ENCODE data around the gene TMEM114.
A peak's percentile ranks its signal among the peaks of the same experiment; 100 is the strongest.

TMEM114 gene

GRCh38 chr16:8623634-8624033 lies 33.3 kb upstream of the TMEM114 start:
- no peak for TF ChIP-seq CTCF (conservative IDR thresholded peaks at IDR 0.05; ENCODE audit: low read depth)
- POLR2A ChIA-PET (ENCODE audit: low non-redundant PET): no interaction called here
- CTCF ChIA-PET: interaction anchor here (1.3 kb wide), 1 partner anchor 13 kb away, joined by 4 read pairs; no protein-coding TSS in a partner anchor
- no peak overlapping the region for H3K27ac ChIP-seq
- DNase-seq (ENCODE audit: low spot score): peak; percentile 46

- ChIA-PET CTCF (no interaction called here), POLR2A (ENCODE audit: low non-redundant PET) (no interaction called here)
- peak overlapping the region; percentile 74 for H3K27ac ChIP-seq
- no peak for TF ChIP-seq CTCF (conservative IDR thresholded peaks at IDR 0.05; ENCODE audit: low read depth)
- DNase-seq (ENCODE audit: low spot score): no peak
Measured at GRCh38 chr16:8622315-8622656, 32.0 kb upstream of the TMEM114 start.

- H3K27ac ChIP-seq: peak within 1 kb of the TSS; percentile 74
- peak; percentile 98 for DNase-seq (ENCODE audit: low spot score)
- CTCF ChIA-PET: interaction anchor here (0.6 kb wide), 1 partner anchor 593 kb away, joined by 6 read pairs; no protein-coding TSS in a partner anchor
- TF ChIP-seq CTCF (conservative IDR thresholded peaks at IDR 0.05; ENCODE audit: low read depth): no peak
- POLR2A ChIA-PET (ENCODE audit: low non-redundant PET): interaction anchor here (0.6 kb wide), 1 partner anchor 51 kb away, joined by 3 read pairs; no protein-coding TSS in a partner anchor
Measured at GRCh38 chr16:8621572-8622314, 31.4 kb upstream of the TMEM114 start, which contains the start of gene METTL22. Gene METTL22, plus strand, starts transcription at chr16:8621698. Its CDS starts 3,968 bp downstream, at chr16:8625666.

- TF ChIP-seq CTCF (conservative IDR thresholded peaks at IDR 0.05; ENCODE audit: low read depth): no peak
- ChIA-PET POLR2A (ENCODE audit: low non-redundant PET) (interaction anchor here (0.6 kb wide), 1 partner anchor 51 kb away, joined by 3 read pairs; no protein-coding TSS in a partner anchor), CTCF (interaction anchor here (0.6 kb wide), 2 partner anchors 594 to 1956 kb away, joined by 3 to 6 read pairs; no protein-coding TSS in a partner anchor)
- DNase-seq (ENCODE audit: low spot score): no peak
- peak overlapping the region; percentile 74; the same call in 1 of the 2 replicates for H3K27ac ChIP-seq
Measured at GRCh38 chr16:8621222-8621571, 30.9 kb upstream of the TMEM114 start.

- DNase-seq (ENCODE audit: low spot score): peak; percentile 12
- TF ChIP-seq CTCF (conservative IDR thresholded peaks at IDR 0.05; ENCODE audit: low read depth): no peak
- ChIA-PET POLR2A (ENCODE audit: low non-redundant PET) (no interaction called here), CTCF (interaction anchor here (0.6 kb wide), 1 partner anchor 1956 kb away, joined by 3 read pairs; no protein-coding TSS in a partner anchor)
- H3K27ac ChIP-seq: peak overlapping the region; percentile 74; the same call in 1 of the 2 replicates
Measured at GRCh38 chr16:8620535-8620934, 30.2 kb upstream of the TMEM114 start.

- CTCF ChIA-PET: no interaction called here
Measured at GRCh38 chr16:8619671-8620370, 29.5 kb upstream of the TMEM114 start.

More at GRCh38 chr16:8619671-8620370, 29.5 kb upstream of the TMEM114 start:
- no peak for TF ChIP-seq CTCF (conservative IDR thresholded peaks at IDR 0.05; ENCODE audit: low read depth)
- peak overlapping the region; percentile 71 for H3K27ac ChIP-seq
- POLR2A ChIA-PET (ENCODE audit: low non-redundant PET): no interaction called here
- no peak for DNase-seq (ENCODE audit: low spot score)
